Measurements from ENCODE around the gene SORCS2. TPM values are rescaled to one million over a fixed set of nuclear protein-coding genes. Genes with fewer than 3 reads are reported as not detected.

Gene SORCS2
- total RNA-seq, 5 donors from 2014 or later (not counting 1 experiment from before 2014, with no cell fraction given): 0.22 TPM; not detected in 4

GRCh38 chr4:7323461-7323871, 131.1 kb downstream of the SORCS2 start:
- no peaks in the 10 kb centered on the region for H3K36me3 ChIP-seq (ENCODE audit: control insufficient read depth in 2 of 2, extremely low read depth in 1 of 2, insufficient read depth in 1 of 2, low read length in 1 of 2)
- DNase-seq: no peak
- ChIA-PET CTCF (no interaction called here), POLR2A (interaction anchor here in 1 of 2 donors (0.6 kb wide), 1 partner anchor 273 kb away, joined by 3 read pairs; no protein-coding TSS in a partner anchor)
- no CpG with 5 or more reads among the region's 5 CpGs for WGBS (ENCODE audit: insufficient coverage)
- ATAC-seq (replicated peaks in 1 of 4): no peak
- no peak overlapping the region for H3K4me3 ChIP-seq (ENCODE audit: control insufficient read depth in 1 of 2, extremely low read depth in 1 of 2, low read length in 1 of 2)
- Mint-ChIP-seq H3K4me1 (peaks cover 0 to 3% (median 2%) of the 10 kb centered on the region in 3 donors), H3K27ac (no peak overlapping the region), H3K36me3 (no peaks in the 10 kb centered on the region), H3K4me3 (no peak overlapping the region), H3K27me3 (peaks cover 0 to 15% of the 10 kb centered on the region in 2 donors), H3K9me3 (peaks cover 6 to 21% (median 13%) of the 10 kb centered on the region in 3 donors)
- no peaks in the 10 kb centered on the region for H3K9me3 ChIP-seq
- no peak overlapping the region for H3K27ac ChIP-seq (ENCODE audit: low read length)
- H3K4me1 ChIP-seq (ENCODE audit: control insufficient read depth in 1 of 2, extremely low read depth in 1 of 2, insufficient read depth in 2 of 2, low read length in 2 of 2): peaks cover 0 to 36% of the 10 kb centered on the region in 2 experiments
- peaks cover 0 to 40% of the 10 kb centered on the region in 2 experiments for H3K27me3 ChIP-seq (replicated peaks in 1 of 2; ENCODE audit: control insufficient read depth in 2 of 2, extremely low read depth in 1 of 2, insufficient read depth in 2 of 2, low read length in 1 of 2)

GRCh38 chr4:7323872-7324650, 131.7 kb downstream of the SORCS2 start:
- no peaks in the 10 kb centered on the region for H3K9me3 ChIP-seq
- no peak overlapping the region for H3K4me3 ChIP-seq (ENCODE audit: control insufficient read depth in 1 of 2, extremely low read depth in 1 of 2, low read length in 1 of 2)
- ATAC-seq (replicated peaks in 1 of 4): peak in 1 of 4 experiments; percentile 55
- Mint-ChIP-seq H3K36me3 (no peaks in the 10 kb centered on the region), H3K4me1 (peaks cover 0 to 3% (median 2%) of the 10 kb centered on the region in 3 donors), H3K9me3 (peaks cover 0 to 15% (median 7%) of the 10 kb centered on the region in 3 donors), H3K27me3 (peaks cover 0 to 15% of the 10 kb centered on the region in 2 donors), H3K4me3 (no peak overlapping the region), H3K27ac (no peak overlapping the region)
- POLR2A ChIA-PET: interaction anchor here in 1 of 2 donors (0.6 kb wide), 1 partner anchor 273 kb away, joined by 3 read pairs; no protein-coding TSS in a partner anchor
- H3K4me1 ChIP-seq (ENCODE audit: control insufficient read depth in 1 of 2, extremely low read depth in 1 of 2, insufficient read depth in 2 of 2, low read length in 2 of 2): peaks cover 0 to 36% of the 10 kb centered on the region in 2 experiments
- CTCF ChIA-PET: no interaction called here
- no peak overlapping the region for H3K27ac ChIP-seq (ENCODE audit: low read length)
- peak in 13 of 35 experiments; percentile 7 to 49 (median 12) for DNase-seq
- WGBS (ENCODE audit: insufficient coverage): 53% methylated on average over 16 of the region's 16 CpGs
- no peaks in the 10 kb centered on the region for H3K36me3 ChIP-seq (ENCODE audit: control insufficient read depth in 2 of 2, extremely low read depth in 1 of 2, insufficient read depth in 1 of 2, low read length in 1 of 2)
- H3K27me3 ChIP-seq (replicated peaks in 1 of 2; ENCODE audit: control insufficient read depth in 2 of 2, extremely low read depth in 1 of 2, insufficient read depth in 2 of 2, low read length in 1 of 2): peaks cover 0 to 44% of the 10 kb centered on the region in 2 experiments

GRCh38 chr4:7324651-7325121, 132.3 kb downstream of the SORCS2 start:
- peaks cover 0 to 36% of the 10 kb centered on the region in 2 experiments for H3K4me1 ChIP-seq (ENCODE audit: control insufficient read depth in 1 of 2, extremely low read depth in 1 of 2, insufficient read depth in 2 of 2, low read length in 2 of 2)
- CTCF ChIA-PET: interaction anchor here in 1 of 2 donors (0.5 kb wide), 1 partner anchor 600 kb away, joined by 4 read pairs; no protein-coding TSS in a partner anchor

GRCh38 chr4:7325541-7325940, 133.2 kb downstream of the SORCS2 start:
- ATAC-seq (replicated peaks in 1 of 4) (no peak), DNase-seq (no peak)
- Histone ChIP-seq H3K27me3 (replicated peaks in 1 of 2; ENCODE audit: control insufficient read depth in 2 of 2, extremely low read depth in 1 of 2, insufficient read depth in 2 of 2, low read length in 1 of 2) (peaks cover 0 to 49% of the 10 kb centered on the region in 2 experiments), H3K27ac (ENCODE audit: low read length) (no peak overlapping the region), H3K36me3 (ENCODE audit: control insufficient read depth in 2 of 2, extremely low read depth in 1 of 2, insufficient read depth in 1 of 2, low read length in 1 of 2) (no peaks in the 10 kb centered on the region), H3K9me3 (no peaks in the 10 kb centered on the region), H3K4me1 (ENCODE audit: control insufficient read depth in 1 of 2, extremely low read depth in 1 of 2, insufficient read depth in 2 of 2, low read length in 2 of 2) (peaks cover 0 to 36% of the 10 kb centered on the region in 2 experiments), H3K4me3 (ENCODE audit: control insufficient read depth in 1 of 2, extremely low read depth in 1 of 2, low read length in 1 of 2) (no peak overlapping the region)
- H3K9me3 Mint-ChIP-seq: peaks cover 0 to 6% (median 0%) of the 10 kb centered on the region in 3 donors
- no peak overlapping the region for H3K4me3 Mint-ChIP-seq
- peaks cover 0 to 15% of the 10 kb centered on the region in 2 donors for H3K27me3 Mint-ChIP-seq
- H3K27ac Mint-ChIP-seq: no peak overlapping the region
- peaks cover 0 to 3% (median 2%) of the 10 kb centered on the region in 3 donors for H3K4me1 Mint-ChIP-seq
- POLR2A ChIA-PET: no interaction called here
- no peaks in the 10 kb centered on the region for H3K36me3 Mint-ChIP-seq
- WGBS (ENCODE audit: insufficient coverage): 82% methylated on average over 10 of the region's 13 CpGs
- CTCF ChIA-PET: interaction anchor here in 1 of 2 donors (0.5 kb wide), 1 partner anchor 599 kb away, joined by 4 read pairs; no protein-coding TSS in a partner anchor

More at GRCh38 chr4:7324651-7325121, 132.3 kb downstream of the SORCS2 start:
- H3K4me3 Mint-ChIP-seq: no peak overlapping the region
- Histone ChIP-seq H3K9me3 (no peaks in the 10 kb centered on the region), H3K4me3 (ENCODE audit: control insufficient read depth in 1 of 2, extremely low read depth in 1 of 2, low read length in 1 of 2) (no peak overlapping the region), H3K36me3 (ENCODE audit: control insufficient read depth in 2 of 2, extremely low read depth in 1 of 2, insufficient read depth in 1 of 2, low read length in 1 of 2) (no peaks in the 10 kb centered on the region), H3K27me3 (replicated peaks in 1 of 2; ENCODE audit: control insufficient read depth in 2 of 2, extremely low read depth in 1 of 2, insufficient read depth in 2 of 2, low read length in 1 of 2) (peaks cover 0 to 44% of the 10 kb centered on the region in 2 experiments), H3K27ac (ENCODE audit: low read length) (no peak overlapping the region)
- WGBS (ENCODE audit: insufficient coverage): 32% methylated on average over 9 of the region's 13 CpGs
- no peak overlapping the region for H3K27ac Mint-ChIP-seq
- H3K36me3 Mint-ChIP-seq: no peaks in the 10 kb centered on the region
- ATAC-seq (replicated peaks in 1 of 4) (peak in 3 of 4 experiments; percentile 9 to 57 (median 44)), DNase-seq (peak in 27 of 35 experiments; percentile 12 to 73 (median 41))
- peaks cover 0 to 15% of the 10 kb centered on the region in 2 donors for H3K27me3 Mint-ChIP-seq
- POLR2A ChIA-PET: no interaction called here
- H3K9me3 Mint-ChIP-seq: peaks cover 0 to 12% (median 4%) of the 10 kb centered on the region in 3 donors
- peaks cover 0 to 3% (median 2%) of the 10 kb centered on the region in 3 donors for H3K4me1 Mint-ChIP-seq

GRCh38 chr4:7326306-7326692, 134.0 kb downstream of the SORCS2 start:
- Histone ChIP-seq H3K27ac (ENCODE audit: low read length) (no peak overlapping the region), H3K27me3 (replicated peaks in 1 of 2; ENCODE audit: control insufficient read depth in 2 of 2, extremely low read depth in 1 of 2, insufficient read depth in 2 of 2, low read length in 1 of 2) (peaks cover 0 to 52% of the 10 kb centered on the region in 2 experiments), H3K36me3 (ENCODE audit: control insufficient read depth in 2 of 2, extremely low read depth in 1 of 2, insufficient read depth in 1 of 2, low read length in 1 of 2) (no peaks in the 10 kb centered on the region), H3K4me3 (ENCODE audit: control insufficient read depth in 1 of 2, extremely low read depth in 1 of 2, low read length in 1 of 2) (no peak overlapping the region), H3K4me1 (ENCODE audit: control insufficient read depth in 1 of 2, extremely low read depth in 1 of 2, insufficient read depth in 2 of 2, low read length in 2 of 2) (peaks cover 0 to 36% of the 10 kb centered on the region in 2 experiments), H3K9me3 (no peaks in the 10 kb centered on the region)
- Mint-ChIP-seq H3K9me3 (peaks cover 0 to under 1% (median 0%) of the 10 kb centered on the region in 3 donors), H3K36me3 (no peaks in the 10 kb centered on the region), H3K27ac (no peak overlapping the region), H3K4me1 (peaks cover 0 to 3% (median 2%) of the 10 kb centered on the region in 3 donors), H3K27me3 (peaks cover 0 to 17% of the 10 kb centered on the region in 2 donors), H3K4me3 (no peak overlapping the region)
- CTCF ChIA-PET: no interaction called here
- POLR2A ChIA-PET: no interaction called here
- 80% methylated on average over 10 of the region's 12 CpGs for WGBS (ENCODE audit: insufficient coverage)
- ATAC-seq (replicated peaks in 1 of 4) (no peak), DNase-seq (no peak)

- POLR2A ChIA-PET: no interaction called here
- H3K27me3 Mint-ChIP-seq: peaks cover 0 to 14% of the 10 kb centered on the region in 2 donors
- H3K27ac ChIP-seq (ENCODE audit: low read length): no peak overlapping the region
- H3K9me3 Mint-ChIP-seq: no peaks in the 10 kb centered on the region
- no peak overlapping the region for H3K27ac Mint-ChIP-seq
- H3K4me1 ChIP-seq (ENCODE audit: control insufficient read depth in 1 of 2, extremely low read depth in 1 of 2, insufficient read depth in 2 of 2, low read length in 2 of 2): peaks cover 0 to 36% of the 10 kb centered on the region in 2 experiments
- no peak overlapping the region for H3K4me3 Mint-ChIP-seq
- peaks cover 0 to 50% of the 10 kb centered on the region in 2 experiments for H3K27me3 ChIP-seq (replicated peaks in 1 of 2; ENCODE audit: control insufficient read depth in 2 of 2, extremely low read depth in 1 of 2, insufficient read depth in 2 of 2, low read length in 1 of 2)
- H3K9me3 ChIP-seq: no peaks in the 10 kb centered on the region
- no peaks in the 10 kb centered on the region for H3K36me3 ChIP-seq (ENCODE audit: control insufficient read depth in 2 of 2, extremely low read depth in 1 of 2, insufficient read depth in 1 of 2, low read length in 1 of 2)
- ATAC-seq (replicated peaks in 1 of 4): no peak
- no peaks in the 10 kb centered on the region for H3K36me3 Mint-ChIP-seq
- no peak overlapping the region for H3K4me3 ChIP-seq (ENCODE audit: control insufficient read depth in 1 of 2, extremely low read depth in 1 of 2, low read length in 1 of 2)
- DNase-seq: no peak
- peaks cover 0 to 3% (median 2%) of the 10 kb centered on the region in 3 donors for H3K4me1 Mint-ChIP-seq
- WGBS (ENCODE audit: insufficient coverage): 76% methylated on average over 19 of the region's 20 CpGs
- CTCF ChIA-PET: no interaction called here
Observed at GRCh38 chr4:7326693-7327340, 134.5 kb downstream of the SORCS2 start.
